HCT116 (cell line): ENCODE results near the gene ZNF423. TPM values are rescaled to one million over a fixed set of nuclear protein-coding genes. Genes with fewer than 3 reads are reported as not detected.
A peak's percentile ranks its signal among the peaks of the same experiment; 100 is the strongest.

Experiments used
- ATAC-seq: fragments of 200-7000 bp; cut with Tn5 transposase; 2 replicates; pipeline ENCODE4 v1.9.1; 2020; ENCODE audit warnings: mild to moderate bottlenecking, moderate library complexity
- BruUV-seq: library from RNA; stranded (reverse); fragments of 400-500 nt; replicated peaks from 2 replicates; lab custom pipeline; 2021; lab: Mats Ljungman, UMichigan
- CTCF ChIA-PET: fragments of 300-600 bp; sonication (Branson Sonifier 250); formaldehyde crosslinking; loops from one replicate; lab custom pipeline; 2021; ENCODE audit warnings: antibody characterized with exemption; lab: Charles Lee
- POLR2A ChIA-PET: fragments of 300-600, 350-600 bp; sonication (Branson Sonifier 250); formaldehyde crosslinking; loops from one replicate; lab custom pipeline; 2021; ENCODE audit warnings: antibody characterized with exemption; lab: Charles Lee
- RAD21 ChIA-PET, 2 experiments: fragments of 300-600 bp; sonication (Branson Sonifier 250); formaldehyde crosslinking; loops; one replicate each; lab custom pipeline; 2023; ENCODE audit warnings: low total read pairs in 2 of 2; ENCODE audit not compliant: uncharacterized antibody in 2 of 2, unreplicated experiment in 2 of 2, low non-redundant PET in 1 of 2; lab: Charles Lee
- DNase-seq: peaks from one replicate; pipeline ENCODE4 v3.0.0-alpha.2; 2010; ENCODE audit warnings: low read depth, low spot score
- H2AFZ ChIP-seq: fragments of 200-600 bp; shearing (Covaris generic), sonication (generic); 2 replicates; pipeline ENCODE4 v1.6.1; 2017; ENCODE audit warnings: low read depth, mixed run types, mixed read lengths, antibody characterized with exemption, low read length; ENCODE audit not compliant: poor library complexity, severe bottlenecking
- H3K27ac ChIP-seq: 2 replicates; pipeline ENCODE4 v1.5.1; 2012; ENCODE audit warnings: low read depth, low read length
- H3K27me3 ChIP-seq: fragments of 200-600 bp; sonication (generic); 2 replicates; pipeline ENCODE4 v1.6.1; 2016; ENCODE audit warnings: mixed run types, low read length, mixed read lengths; ENCODE audit not compliant: insufficient read depth
- H3K36me3 ChIP-seq, 2 experiments: fragments of 200-500 bp in 1 of 2; fragments of 200-600 bp in 1 of 2; sonication (Bioruptor generic) in 1 of 2; sonication (generic) in 1 of 2; 2 replicates each; pipeline versions ENCODE4 v1.5.1 to v1.6.1; 2014 to 2016; ENCODE audit warnings: low read length in 2 of 2, inconsistent platforms in 1 of 2, mixed read lengths in 1 of 2, mixed run types in 1 of 2; ENCODE audit not compliant: insufficient read depth in 2 of 2, control insufficient read depth in 1 of 2
- H3K4me1 ChIP-seq, 2 experiments: fragments of 200-600 bp in 1 of 2; sonication (generic) in 1 of 2; 2 replicates each; pipeline versions ENCODE4 v1.5.1 to v1.6.1; 2012 to 2017; ENCODE audit warnings: low read length in 2 of 2, inconsistent platforms in 1 of 2, mild to moderate bottlenecking in 1 of 2, mixed read lengths in 1 of 2, mixed run types in 1 of 2, moderate library complexity in 1 of 2; ENCODE audit not compliant: insufficient read depth in 2 of 2, control insufficient read depth in 1 of 2
- H3K4me2 ChIP-seq: fragments of 200-600 bp; sonication (generic); 2 replicates; pipeline ENCODE4 v1.6.1; 2017; ENCODE audit warnings: mixed run types, low read length, mixed read lengths
- H3K4me3 ChIP-seq, 2 experiments: fragments of 200-600 bp in 1 of 2; sonication (generic) in 1 of 2; replicated peaks in 1 of 2; 2 replicates each; pipeline ENCODE4 v1.5.1; 2011 to 2016; ENCODE audit warnings: low read length in 2 of 2, control low read depth in 1 of 2, low read depth in 1 of 2, mild to moderate bottlenecking in 1 of 2, mixed read lengths in 1 of 2, mixed run types in 1 of 2
- H3K79me2 ChIP-seq: fragments of 200-600 bp; sonication (generic); 2 replicates; pipeline ENCODE4 v1.6.1; 2017; ENCODE audit warnings: mild to moderate bottlenecking, mixed run types, low read length, moderate library complexity, mixed read lengths; ENCODE audit not compliant: insufficient read depth
- H3K9ac ChIP-seq: fragments of 200-600 bp; sonication (generic); 2 replicates; pipeline ENCODE4 v1.6.1; 2016; ENCODE audit warnings: low read length, mixed read lengths
- H3K9me2 ChIP-seq: fragments of 200-600 bp; sonication (generic), shearing (Covaris generic); 2 replicates; pipeline ENCODE4 v1.6.1; 2017; ENCODE audit warnings: mixed run types, mild to moderate bottlenecking, moderate library complexity; ENCODE audit not compliant: insufficient read depth
- H3K9me3 ChIP-seq, 2 experiments: fragments of 200-500 bp in 1 of 2; fragments of 200-600 bp in 1 of 2; sonication (Bioruptor generic) in 1 of 2; sonication (generic) in 1 of 2; 2 replicates each; pipeline ENCODE4 v1.6.1; 2014 to 2017; ENCODE audit warnings: low read length in 2 of 2, mixed read lengths in 2 of 2, inconsistent platforms in 1 of 2, low read depth in 1 of 2, mild to moderate bottlenecking in 1 of 2, mixed run types in 1 of 2, moderate library complexity in 1 of 2; ENCODE audit not compliant: control insufficient read depth in 1 of 2, insufficient read depth in 1 of 2
- H4K20me1 ChIP-seq: fragments of 200-600 bp; sonication (generic), shearing (Covaris generic); 2 replicates; pipeline ENCODE4 v1.6.1; 2017; ENCODE audit warnings: mixed run types, mild to moderate bottlenecking, moderate library complexity; ENCODE audit not compliant: insufficient read depth
- ATF3 ChIP-seq: IDR thresholded peaks from 2 replicates; pipeline ENCODE4 v1.6.1; 2012
- EZH2 ChIP-seq: fragments of 200-600 bp; sonication (generic); IDR thresholded peaks from 2 replicates; pipeline ENCODE4 v1.6.1; 2017; ENCODE audit warnings: antibody characterized with exemption, mixed run types
- FOSL1 ChIP-seq: IDR thresholded peaks from 2 replicates; pipeline ENCODE4 v1.6.1; 2012; ENCODE audit warnings: low read depth
- POLR2A ChIP-seq: IDR thresholded peaks from 2 replicates; pipeline ENCODE4 v1.7.0; 2011; ENCODE audit warnings: borderline replicate concordance; ENCODE audit not compliant: insufficient read depth, insufficient read length; ENCODE audit errors: extremely low read depth
- RAD21 ChIP-seq: IDR thresholded peaks from 2 replicates; pipeline ENCODE4 v1.6.1; 2012; ENCODE audit warnings: low read depth, mild to moderate bottlenecking
- SIN3A ChIP-seq: IDR thresholded peaks from 2 replicates; pipeline ENCODE4 v1.6.1; 2012; ENCODE audit warnings: low read depth
- TCF7L2 ChIP-seq: IDR thresholded peaks from 2 replicates; pipeline ENCODE4 v1.7.0; 2011; ENCODE audit warnings: borderline replicate concordance, inconsistent platforms; ENCODE audit not compliant: insufficient read depth, insufficient read length; ENCODE audit errors: extremely low read depth
- ZFX ChIP-seq: fragments of 450-650 bp; IDR thresholded peaks from 2 replicates; pipeline ENCODE4 v1.6.1; 2017
- intact Hi-C: fragments of 100-400 bp; cut with micrococcal nuclease; formaldehyde crosslinking; loops from 2 replicates; pipeline ENCODE4 v1.10.0; 2022
- total RNA-seq: library from RNA; stranded (reverse); gene quantifications from one replicate; pipeline ENCODE4 v1.2.1, GENCODE V29; 2021; ENCODE audit not compliant: unreplicated experiment
- TF ChIP-seq, protein P1 (sequence below), 3 experiments: fragments of 200-600 bp in 1 of 3; sonication (generic) in 1 of 3; IDR thresholded peaks in 2 of 3; conservative IDR thresholded peaks in 1 of 3; 2 replicates each; pipeline ENCODE4 v1.5.1; 2012 to 2017; ENCODE audit warnings: low read depth in 2 of 3, low read length in 2 of 3, antibody characterized with exemption in 1 of 3, borderline replicate concordance in 1 of 3, control low read depth in 1 of 3, mild to moderate bottlenecking in 1 of 3, mixed read lengths in 1 of 3, mixed run types in 1 of 3, moderate library complexity in 1 of 3; ENCODE audit not compliant: insufficient read depth in 1 of 3

ZNF423 gene
- total RNA-seq, 1 experiment from 2014 or later: 0.22 TPM

DNA sequence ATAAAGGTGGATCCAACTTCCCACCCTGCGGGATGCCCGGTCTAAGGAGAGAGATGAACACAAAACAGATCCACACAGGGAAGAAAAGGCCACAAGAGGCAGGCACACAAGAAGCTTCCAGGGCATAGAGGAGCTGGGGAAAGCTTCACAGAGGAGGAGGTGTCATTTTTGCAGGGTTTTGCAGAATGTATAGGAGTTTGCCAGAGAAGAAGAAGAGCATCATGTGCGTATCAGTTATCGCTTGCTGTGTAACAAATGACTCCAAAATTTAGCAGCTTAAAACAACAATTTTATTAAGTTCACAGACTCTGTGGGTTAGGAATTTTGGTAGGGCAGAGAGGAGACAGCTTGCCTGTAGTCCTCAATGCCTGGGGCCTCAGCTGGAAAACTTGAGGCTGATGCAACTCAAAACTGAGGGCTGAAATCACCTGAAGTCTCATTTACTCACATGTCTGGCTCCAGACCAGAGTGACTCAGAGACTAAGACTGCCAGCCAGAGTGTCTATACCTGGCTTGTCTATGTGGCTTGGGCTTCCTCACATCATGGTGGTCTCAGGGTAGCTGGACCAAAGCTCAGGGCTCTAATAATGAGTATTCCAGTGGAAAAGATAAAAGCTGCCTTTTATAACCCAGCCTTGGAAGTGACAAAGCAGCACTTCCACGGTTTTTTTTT lies 33.9 kb upstream of the ZNF423 start:
- Histone ChIP-seq H2AFZ (no peak overlapping the region), H3K27me3 (no peaks in the 10 kb centered on the region), H3K4me3 (no peak overlapping the region), H3K4me2 (no peak overlapping the region), H3K36me3 (no peaks in the 10 kb centered on the region), H3K4me1 (no peaks in the 10 kb centered on the region), H3K79me2 (no peaks in the 10 kb centered on the region), H3K9ac (no peak overlapping the region), H3K9me3 (peaks cover 0 to 6% of the 10 kb centered on the region in 2 experiments; a peak in 1 of 4 replicates), H3K27ac (no peak overlapping the region), H4K20me1 (no peaks in the 10 kb centered on the region), H3K9me2 (no peaks in the 10 kb centered on the region)
- ATAC-seq (no peak), DNase-seq (peak; percentile 38)
- intact Hi-C loops: no loop called here
- BruUV-seq: no TSS peak
- TF ChIP-seq ATF3 (no peak), POLR2A (no peak), SIN3A (no peak), TCF7L2 (no peak), EZH2 (no peak), RAD21 (no peak), ZFX (no peak), FOSL1 (no peak)
- TF ChIP-seq, protein P1, sequence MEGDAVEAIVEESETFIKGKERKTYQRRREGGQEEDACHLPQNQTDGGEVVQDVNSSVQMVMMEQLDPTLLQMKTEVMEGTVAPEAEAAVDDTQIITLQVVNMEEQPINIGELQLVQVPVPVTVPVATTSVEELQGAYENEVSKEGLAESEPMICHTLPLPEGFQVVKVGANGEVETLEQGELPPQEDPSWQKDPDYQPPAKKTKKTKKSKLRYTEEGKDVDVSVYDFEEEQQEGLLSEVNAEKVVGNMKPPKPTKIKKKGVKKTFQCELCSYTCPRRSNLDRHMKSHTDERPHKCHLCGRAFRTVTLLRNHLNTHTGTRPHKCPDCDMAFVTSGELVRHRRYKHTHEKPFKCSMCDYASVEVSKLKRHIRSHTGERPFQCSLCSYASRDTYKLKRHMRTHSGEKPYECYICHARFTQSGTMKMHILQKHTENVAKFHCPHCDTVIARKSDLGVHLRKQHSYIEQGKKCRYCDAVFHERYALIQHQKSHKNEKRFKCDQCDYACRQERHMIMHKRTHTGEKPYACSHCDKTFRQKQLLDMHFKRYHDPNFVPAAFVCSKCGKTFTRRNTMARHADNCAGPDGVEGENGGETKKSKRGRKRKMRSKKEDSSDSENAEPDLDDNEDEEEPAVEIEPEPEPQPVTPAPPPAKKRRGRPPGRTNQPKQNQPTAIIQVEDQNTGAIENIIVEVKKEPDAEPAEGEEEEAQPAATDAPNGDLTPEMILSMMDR (IDR thresholded peaks at IDR 0.05 in 2 of 3, conservative IDR thresholded peaks at IDR 0.05 in 1 of 3; ENCODE audit: borderline replicate concordance in 1 of 3, insufficient read depth in 1 of 3, low read depth in 2 of 3, low read length in 2 of 3): no peak
- POLR2A ChIA-PET: no interaction called here
- RAD21 ChIA-PET: no interaction called here
- CTCF ChIA-PET: interaction anchor here (1.0 to 2.8 kb wide), 2 partner anchors 13 to 32 kb away, joined by 3 to 13 read pairs; no protein-coding TSS in a partner anchor
